Suprapubic skin (tissue), 4 donors: ENCODE measurements around the gene SCRN1. TPM values are rescaled to one million over a fixed set of nuclear protein-coding genes. Genes with fewer than 3 reads are reported as not detected.
"Not testable (repeated sequence)": the region's sequence is repeated elsewhere in the genome, so short reads cannot be mapped to it uniquely, and the experiment has no call there.

Experiments
- DNase-seq, 2 donors: peaks; one replicate each; pipeline ENCODE4 v3.0.0-alpha.2; 2019; ENCODE audit warnings: low spot score in 2 of 2
- H3K27ac ChIP-seq: fragments of 200-600 bp; sonication (generic); one replicate; pipeline ENCODE4 v1.5.1; 2019
- H3K27me3 ChIP-seq: fragments of 200-600 bp; sonication (generic); one replicate; pipeline ENCODE4 v1.5.1; 2019
- H3K36me3 ChIP-seq: fragments of 200-600 bp; sonication (generic); one replicate; pipeline ENCODE4 v1.5.1; 2019
- H3K4me1 ChIP-seq: fragments of 200-600 bp; sonication (generic); one replicate; pipeline ENCODE4 v1.5.1; 2019
- H3K4me3 ChIP-seq: fragments of 200-600 bp; sonication (generic); one replicate; pipeline ENCODE4 v1.5.1; 2019; ENCODE audit warnings: mild to moderate bottlenecking
- H3K9me3 ChIP-seq: fragments of 200-600 bp; sonication (generic); one replicate; pipeline ENCODE4 v1.5.1; 2019
- EP300 ChIP-seq: sonication (generic); formaldehyde crosslinking; IDR thresholded peaks from one replicate; pipeline ENCODE4 v1.6.1; 2017; ENCODE audit warnings: antibody characterized with exemption
- POLR2A ChIP-seq, 2 donors: fragments of 450-650 bp; IDR thresholded peaks; one replicate each; pipeline ENCODE4 v1.6.1; 2017; ENCODE audit warnings: antibody characterized with exemption in 2 of 2, mild to moderate bottlenecking in 2 of 2, moderate library complexity in 2 of 2
- POLR2AphosphoS5 ChIP-seq, 3 donors: sonication (generic); formaldehyde crosslinking; IDR thresholded peaks; one replicate each; pipeline ENCODE4 v1.6.1; 2017; ENCODE audit warnings: antibody characterized with exemption in 3 of 3
- WGBS: methylation state at CpG from one replicate; pipeline ENCODE4 v1.1.5; 2018; 5-methylcytosine and 5-hydroxymethylcytosine counted together
- total RNA-seq, 4 donors: library from RNA; depleted of rRNA; stranded (reverse); fragments of >200 nt; gene quantifications; one replicate each; pipeline ENCODE4 v1.1.0, GENCODE V29; 2016
- TF ChIP-seq, protein P1 (sequence below), 2 donors: fragments of 200-600 bp in 1 of 2; fragments of 450-650 bp in 1 of 2; sonication (generic) in 1 of 2; IDR thresholded peaks; one replicate each; pipeline ENCODE4 v1.5.1; 2016 to 2019; ENCODE audit warnings: antibody characterized with exemption in 2 of 2, mild to moderate bottlenecking in 1 of 2, moderate library complexity in 1 of 2

Gene SCRN1
- total RNA-seq, 4 donors from 2014 or later = 10.8 to 26.0 (median 15.0) TPM

GRCh38 chr7:29970158-29970557 is 19.4 kb downstream of the SCRN1 start:
- no peak for TF ChIP-seq POLR2AphosphoS5 (IDR thresholded peaks at IDR 0.05)
- TF ChIP-seq EP300 = no peak
- TF ChIP-seq, protein P1, sequence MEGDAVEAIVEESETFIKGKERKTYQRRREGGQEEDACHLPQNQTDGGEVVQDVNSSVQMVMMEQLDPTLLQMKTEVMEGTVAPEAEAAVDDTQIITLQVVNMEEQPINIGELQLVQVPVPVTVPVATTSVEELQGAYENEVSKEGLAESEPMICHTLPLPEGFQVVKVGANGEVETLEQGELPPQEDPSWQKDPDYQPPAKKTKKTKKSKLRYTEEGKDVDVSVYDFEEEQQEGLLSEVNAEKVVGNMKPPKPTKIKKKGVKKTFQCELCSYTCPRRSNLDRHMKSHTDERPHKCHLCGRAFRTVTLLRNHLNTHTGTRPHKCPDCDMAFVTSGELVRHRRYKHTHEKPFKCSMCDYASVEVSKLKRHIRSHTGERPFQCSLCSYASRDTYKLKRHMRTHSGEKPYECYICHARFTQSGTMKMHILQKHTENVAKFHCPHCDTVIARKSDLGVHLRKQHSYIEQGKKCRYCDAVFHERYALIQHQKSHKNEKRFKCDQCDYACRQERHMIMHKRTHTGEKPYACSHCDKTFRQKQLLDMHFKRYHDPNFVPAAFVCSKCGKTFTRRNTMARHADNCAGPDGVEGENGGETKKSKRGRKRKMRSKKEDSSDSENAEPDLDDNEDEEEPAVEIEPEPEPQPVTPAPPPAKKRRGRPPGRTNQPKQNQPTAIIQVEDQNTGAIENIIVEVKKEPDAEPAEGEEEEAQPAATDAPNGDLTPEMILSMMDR (IDR thresholded peaks at IDR 0.05) = no peak
- TF ChIP-seq POLR2A (IDR thresholded peaks at IDR 0.05) = no peak
- Histone ChIP-seq H3K27me3 (no peaks in the 10 kb centered on the region), H3K4me1 (no peaks in the 10 kb centered on the region), H3K9me3 (no peaks in the 10 kb centered on the region), H3K4me3 (no peak overlapping the region), H3K36me3 (peaks cover 3% of the 10 kb centered on the region), H3K27ac (no peak overlapping the region)
- DNase-seq = no peak
- WGBS = 72% methylated on average over 1 of the region's 1 CpG

DNA sequence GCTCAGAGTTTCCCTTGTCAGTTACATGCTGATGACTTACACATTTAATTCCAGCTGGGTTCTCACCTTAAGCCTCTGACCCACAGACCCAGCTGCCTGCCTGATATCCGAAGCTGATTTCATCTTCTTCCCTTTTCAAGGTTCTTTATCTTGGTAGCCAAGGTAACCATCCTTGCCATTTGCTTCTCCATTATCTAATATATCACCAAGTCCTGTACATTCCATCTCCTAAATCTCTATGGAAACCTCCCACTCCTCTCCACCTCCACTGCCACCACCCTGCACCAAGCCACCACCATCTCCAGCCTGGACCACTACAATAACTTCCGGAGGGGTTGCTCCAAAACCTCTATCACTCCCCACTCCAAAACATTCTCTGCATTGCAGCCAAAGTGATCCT is 19.9 kb downstream of the SCRN1 start:
- no peaks in the 10 kb centered on the region for H3K4me1 ChIP-seq
- no peaks in the 10 kb centered on the region for H3K9me3 ChIP-seq
- no peaks in the 10 kb centered on the region for H3K27me3 ChIP-seq
- no peak for DNase-seq
- 85% methylated on average over 2 of the region's 2 CpGs for whole genome bisulfite sequencing
- H3K27ac ChIP-seq = no peak overlapping the region
- no peak overlapping the region for H3K4me3 ChIP-seq
- TF ChIP-seq, protein P1 (IDR thresholded peaks at IDR 0.05) = no peak
- TF ChIP-seq POLR2AphosphoS5 (IDR thresholded peaks at IDR 0.05) = no peak
- no peak for TF ChIP-seq EP300
- peaks cover 3% of the 10 kb centered on the region for H3K36me3 ChIP-seq

DNA sequence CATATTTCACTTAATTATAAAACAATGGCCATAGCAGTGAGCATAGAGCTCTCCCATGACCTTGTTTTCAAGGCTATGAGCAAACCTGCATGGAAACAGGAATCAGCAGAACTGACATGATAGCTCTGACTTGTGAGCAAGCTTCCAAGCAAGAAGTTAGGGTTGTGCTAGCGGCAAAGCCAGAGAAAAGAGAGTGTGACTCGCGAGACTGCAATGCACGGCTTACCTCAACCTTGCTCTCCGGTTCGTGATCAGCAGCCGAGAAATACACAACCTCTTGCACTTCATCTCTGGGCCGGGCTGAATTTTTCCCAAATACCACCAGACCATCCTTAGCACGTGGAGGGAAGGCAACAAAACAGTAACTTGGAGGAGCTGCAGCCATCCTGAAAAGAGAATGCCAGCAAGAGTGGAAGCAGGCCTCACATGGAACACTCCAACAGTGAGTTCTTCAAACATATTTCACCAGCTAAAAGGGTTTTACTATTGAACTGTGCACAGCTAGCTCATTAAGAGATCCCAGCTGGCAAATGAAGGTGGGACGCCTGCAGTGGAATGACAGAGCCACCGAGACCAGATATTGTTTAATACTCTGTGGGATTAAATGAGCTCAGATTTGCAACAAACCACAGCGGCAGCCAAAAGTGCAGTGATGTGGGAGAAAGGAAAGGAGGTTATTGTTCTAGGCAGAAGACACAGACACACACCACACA is 20.8 kb downstream of the SCRN1 start:
- no peak for DNase-seq
- peaks cover 3% of the 10 kb centered on the region for H3K36me3 ChIP-seq
- H3K4me1 ChIP-seq = no peaks in the 10 kb centered on the region
- no peaks in the 10 kb centered on the region for H3K9me3 ChIP-seq
- 86% methylated on average over 12 of the region's 12 CpGs for WGBS
- no peak overlapping the region for H3K27ac ChIP-seq
- TF ChIP-seq POLR2AphosphoS5 (IDR thresholded peaks at IDR 0.05) = no peak
- TF ChIP-seq POLR2A (IDR thresholded peaks at IDR 0.05) = no peak
- TF ChIP-seq EP300 = no peak
- no peak overlapping the region for H3K4me3 ChIP-seq
- no peaks in the 10 kb centered on the region for H3K27me3 ChIP-seq

- 80% methylated on average over 3 of the region's 3 CpGs for WGBS
- Histone ChIP-seq H3K27ac (no peak overlapping the region), H3K4me3 (no peak overlapping the region), H3K27me3 (no peaks in the 10 kb centered on the region), H3K9me3 (no peaks in the 10 kb centered on the region), H3K36me3 (peaks cover 3% of the 10 kb centered on the region), H3K4me1 (no peaks in the 10 kb centered on the region)
- DNase-seq = no peak
- TF ChIP-seq EP300 (no peak), POLR2AphosphoS5 (IDR thresholded peaks at IDR 0.05) (no peak), POLR2A (IDR thresholded peaks at IDR 0.05) (no peak)
- TF ChIP-seq, protein P1 (IDR thresholded peaks at IDR 0.05) = no peak
Observed at GRCh38 chr7:29965030-29965429, 24.6 kb downstream of the SCRN1 start.

GRCh38 chr7:29962035-29962434 is 27.6 kb downstream of the SCRN1 start:
- DNase-seq = no peak
- Histone ChIP-seq H3K4me1 (no peaks in the 10 kb centered on the region), H3K4me3 (no peak overlapping the region), H3K27me3 (no peaks in the 10 kb centered on the region), H3K9me3 (no peaks in the 10 kb centered on the region), H3K27ac (no peak overlapping the region), H3K36me3 (peaks cover 3% of the 10 kb centered on the region)
- TF ChIP-seq, protein P1 (IDR thresholded peaks at IDR 0.05) = no peak
- no peak for TF ChIP-seq POLR2AphosphoS5 (IDR thresholded peaks at IDR 0.05)
- no peak for TF ChIP-seq EP300
- no peak for TF ChIP-seq POLR2A (IDR thresholded peaks at IDR 0.05)
- 91% methylated on average over 1 of the region's 1 CpG for WGBS

DNA sequence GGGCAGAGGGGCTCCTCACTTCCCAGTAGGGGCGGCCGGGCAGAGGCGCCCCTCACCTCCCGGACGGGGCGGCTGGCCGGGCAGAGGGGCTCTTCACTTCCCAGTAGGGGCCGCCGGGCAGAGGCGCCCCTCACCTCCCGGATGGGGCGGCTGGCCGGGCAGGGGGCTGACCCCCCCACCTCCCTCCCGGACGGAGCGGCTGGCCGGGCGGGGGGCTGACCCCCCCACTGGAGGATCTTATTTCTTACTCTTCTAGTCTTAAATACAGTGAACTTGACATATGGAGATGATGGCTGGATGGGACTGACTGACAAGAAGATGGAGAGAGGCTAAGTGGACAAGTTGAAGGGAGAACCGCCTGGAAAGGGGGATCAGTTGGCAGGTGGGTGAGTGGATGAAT is 28.0 kb downstream of the SCRN1 start:
- not testable (repeated sequence) for H3K27me3 ChIP-seq, H3K27ac ChIP-seq, H3K9me3 ChIP-seq, H3K4me1 ChIP-seq, H3K4me3 ChIP-seq, DNase-seq, H3K36me3 ChIP-seq
- WGBS = 98% methylated on average over 10 of the region's 19 CpGs
